HL-60 (cell line): ENCODE data around the gene TUBE1.
A peak's percentile ranks its signal among the peaks of the same experiment; 100 is the strongest.

Source experiments
- CTCF ChIP-seq: IDR thresholded peaks from one replicate; pipeline ENCODE4 v1.5.1; 2011; ENCODE audit warnings: low read length, control low read depth, inconsistent platforms; ENCODE audit not compliant: insufficient read depth
- POLR2AphosphoS5 ChIP-seq: IDR thresholded peaks from 2 replicates; pipeline ENCODE4 v1.6.1; 2012; ENCODE audit warnings: low read depth
- SPI1 ChIP-seq: IDR thresholded peaks from 2 replicates; pipeline ENCODE4 v1.6.1; 2012; ENCODE audit warnings: low read depth, mild to moderate bottlenecking, borderline replicate concordance

DNA sequence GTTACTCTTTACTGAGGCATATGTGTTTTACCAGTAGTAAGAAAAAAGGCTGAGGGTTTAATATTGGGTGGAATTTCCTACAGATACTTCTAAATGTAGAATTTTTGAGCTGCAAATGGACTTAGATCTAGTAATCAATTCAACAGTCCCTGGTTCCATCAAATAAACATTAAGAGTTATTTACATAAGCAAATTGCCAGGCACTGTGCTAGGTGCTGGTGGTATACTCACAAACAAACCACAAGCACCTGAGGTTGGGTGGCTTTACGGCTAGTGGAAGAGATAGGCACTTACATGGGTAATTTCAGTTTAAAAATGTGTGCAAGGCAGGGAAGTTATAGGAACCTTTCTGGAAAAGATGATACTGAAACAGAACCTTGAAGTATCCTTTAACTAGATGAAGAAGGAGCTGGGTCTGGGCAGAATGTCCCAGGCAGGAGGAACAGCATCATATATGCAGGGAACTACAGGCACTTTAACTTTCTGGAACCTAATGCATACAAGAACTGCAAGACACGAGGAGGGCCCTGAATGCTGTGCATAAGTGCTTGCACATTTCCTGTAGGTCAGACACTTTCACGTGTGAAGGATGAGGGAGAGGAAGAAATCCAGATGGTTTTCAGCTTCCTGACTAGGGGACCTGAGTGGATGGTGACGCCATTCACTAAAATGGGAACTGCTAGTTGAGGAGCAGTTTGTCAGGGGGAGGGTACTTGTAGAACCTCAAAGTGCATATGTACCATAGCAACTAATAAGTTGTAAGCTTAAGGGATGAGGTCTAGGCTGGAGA lies 28.8 kb downstream of the TUBE1 start:
- peak; percentile 61; the same call in 1 of the 2 replicates for TF ChIP-seq SPI1
- no peak for TF ChIP-seq CTCF
- TF ChIP-seq POLR2AphosphoS5, result no peak
